ENCODE data around the gene P2RY2. TPM values are rescaled to one million over a fixed set of nuclear protein-coding genes. Genes with fewer than 3 reads are reported as not detected.

The P2RY2 gene
- total RNA-seq, 1 experiment from 2014 or later, result 2.9 TPM

- DNase-seq (ENCODE audit: low read depth, low spot score), result no peak
- Histone ChIP-seq H3K4me1 (ENCODE audit: control insufficient read depth in 1 of 2, insufficient read depth in 2 of 2, low read length in 2 of 2) (peaks cover 12 to 59% of the 10 kb centered on the region in 2 experiments; a peak in 3 of 4 replicates), H3K79me2 (ENCODE audit: insufficient read depth, low read length) (no peaks in the 10 kb centered on the region), H3K27me3 (ENCODE audit: insufficient read depth, low read length) (no peaks in the 10 kb centered on the region), H3K9ac (ENCODE audit: low read length) (no peak overlapping the region), H3K9me3 (ENCODE audit: control insufficient read depth in 1 of 2, insufficient read depth in 1 of 2, low read depth in 1 of 2, low read length in 2 of 2) (no peaks in the 10 kb centered on the region), H4K20me1 (ENCODE audit: insufficient read depth) (no peaks in the 10 kb centered on the region), H3K4me2 (ENCODE audit: low read length) (no peak overlapping the region), H3K9me2 (ENCODE audit: insufficient read depth) (no peaks in the 10 kb centered on the region), H2AFZ (ENCODE audit: low read depth, low read length, poor library complexity, severe bottlenecking) (no peak overlapping the region), H3K36me3 (ENCODE audit: control insufficient read depth in 1 of 2, insufficient read depth in 2 of 2, low read length in 2 of 2) (no peaks in the 10 kb centered on the region), H3K4me3 (replicated peaks in 1 of 2; ENCODE audit: low read depth in 1 of 2, low read length in 2 of 2) (no peak overlapping the region), H3K27ac (ENCODE audit: low read depth, low read length) (no peak overlapping the region)
- POLR2A ChIA-PET, result no interaction called here
- ATAC-seq, result no peak
- RAD21 ChIA-PET (ENCODE audit: low non-redundant PET in 1 of 2, low total read pairs in 2 of 2, uncharacterized antibody in 2 of 2, unreplicated experiment in 2 of 2), result no interaction called here
- TF ChIP-seq, protein P1, sequence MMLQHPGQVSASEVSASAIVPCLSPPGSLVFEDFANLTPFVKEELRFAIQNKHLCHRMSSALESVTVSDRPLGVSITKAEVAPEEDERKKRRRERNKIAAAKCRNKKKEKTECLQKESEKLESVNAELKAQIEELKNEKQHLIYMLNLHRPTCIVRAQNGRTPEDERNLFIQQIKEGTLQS (IDR thresholded peaks at IDR 0.05), result no peak
- no peak for TF ChIP-seq EZH2 (IDR thresholded peaks at IDR 0.05)
- TF ChIP-seq ZNF274 (IDR thresholded peaks at IDR 0.05; ENCODE audit: low read depth, low read length), result no peak
- no peak for TF ChIP-seq TCF7L2 (IDR thresholded peaks at IDR 0.05; ENCODE audit: borderline replicate concordance, extremely low read depth, insufficient read depth, insufficient read length)
- no peak for TF ChIP-seq SIN3A (IDR thresholded peaks at IDR 0.05; ENCODE audit: low read depth)
- TF ChIP-seq JUND (IDR thresholded peaks at IDR 0.05), result no peak
- TF ChIP-seq, protein P2, sequence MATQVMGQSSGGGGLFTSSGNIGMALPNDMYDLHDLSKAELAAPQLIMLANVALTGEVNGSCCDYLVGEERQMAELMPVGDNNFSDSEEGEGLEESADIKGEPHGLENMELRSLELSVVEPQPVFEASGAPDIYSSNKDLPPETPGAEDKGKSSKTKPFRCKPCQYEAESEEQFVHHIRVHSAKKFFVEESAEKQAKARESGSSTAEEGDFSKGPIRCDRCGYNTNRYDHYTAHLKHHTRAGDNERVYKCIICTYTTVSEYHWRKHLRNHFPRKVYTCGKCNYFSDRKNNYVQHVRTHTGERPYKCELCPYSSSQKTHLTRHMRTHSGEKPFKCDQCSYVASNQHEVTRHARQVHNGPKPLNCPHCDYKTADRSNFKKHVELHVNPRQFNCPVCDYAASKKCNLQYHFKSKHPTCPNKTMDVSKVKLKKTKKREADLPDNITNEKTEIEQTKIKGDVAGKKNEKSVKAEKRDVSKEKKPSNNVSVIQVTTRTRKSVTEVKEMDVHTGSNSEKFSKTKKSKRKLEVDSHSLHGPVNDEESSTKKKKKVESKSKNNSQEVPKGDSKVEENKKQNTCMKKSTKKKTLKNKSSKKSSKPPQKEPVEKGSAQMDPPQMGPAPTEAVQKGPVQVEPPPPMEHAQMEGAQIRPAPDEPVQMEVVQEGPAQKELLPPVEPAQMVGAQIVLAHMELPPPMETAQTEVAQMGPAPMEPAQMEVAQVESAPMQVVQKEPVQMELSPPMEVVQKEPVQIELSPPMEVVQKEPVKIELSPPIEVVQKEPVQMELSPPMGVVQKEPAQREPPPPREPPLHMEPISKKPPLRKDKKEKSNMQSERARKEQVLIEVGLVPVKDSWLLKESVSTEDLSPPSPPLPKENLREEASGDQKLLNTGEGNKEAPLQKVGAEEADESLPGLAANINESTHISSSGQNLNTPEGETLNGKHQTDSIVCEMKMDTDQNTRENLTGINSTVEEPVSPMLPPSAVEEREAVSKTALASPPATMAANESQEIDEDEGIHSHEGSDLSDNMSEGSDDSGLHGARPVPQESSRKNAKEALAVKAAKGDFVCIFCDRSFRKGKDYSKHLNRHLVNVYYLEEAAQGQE (IDR thresholded peaks at IDR 0.05; ENCODE audit: low read depth), result no peak
- no peak for TF ChIP-seq FOSL1 (IDR thresholded peaks at IDR 0.05; ENCODE audit: low read depth)
- TF ChIP-seq SP1 (IDR thresholded peaks at IDR 0.05; ENCODE audit: low read depth), result no peak
- TF ChIP-seq, protein P3, sequence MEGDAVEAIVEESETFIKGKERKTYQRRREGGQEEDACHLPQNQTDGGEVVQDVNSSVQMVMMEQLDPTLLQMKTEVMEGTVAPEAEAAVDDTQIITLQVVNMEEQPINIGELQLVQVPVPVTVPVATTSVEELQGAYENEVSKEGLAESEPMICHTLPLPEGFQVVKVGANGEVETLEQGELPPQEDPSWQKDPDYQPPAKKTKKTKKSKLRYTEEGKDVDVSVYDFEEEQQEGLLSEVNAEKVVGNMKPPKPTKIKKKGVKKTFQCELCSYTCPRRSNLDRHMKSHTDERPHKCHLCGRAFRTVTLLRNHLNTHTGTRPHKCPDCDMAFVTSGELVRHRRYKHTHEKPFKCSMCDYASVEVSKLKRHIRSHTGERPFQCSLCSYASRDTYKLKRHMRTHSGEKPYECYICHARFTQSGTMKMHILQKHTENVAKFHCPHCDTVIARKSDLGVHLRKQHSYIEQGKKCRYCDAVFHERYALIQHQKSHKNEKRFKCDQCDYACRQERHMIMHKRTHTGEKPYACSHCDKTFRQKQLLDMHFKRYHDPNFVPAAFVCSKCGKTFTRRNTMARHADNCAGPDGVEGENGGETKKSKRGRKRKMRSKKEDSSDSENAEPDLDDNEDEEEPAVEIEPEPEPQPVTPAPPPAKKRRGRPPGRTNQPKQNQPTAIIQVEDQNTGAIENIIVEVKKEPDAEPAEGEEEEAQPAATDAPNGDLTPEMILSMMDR (IDR thresholded peaks at IDR 0.05 in 2 of 3, conservative IDR thresholded peaks at IDR 0.05 in 1 of 3; ENCODE audit: borderline replicate concordance in 1 of 3, insufficient read depth in 1 of 3, low read depth in 2 of 3, low read length in 2 of 3), result no peak
- no peak for TF ChIP-seq ZFX (IDR thresholded peaks at IDR 0.05)
- BruUV-seq (replicated peaks), result no TSS peak
- intact Hi-C loops (cut with micrococcal nuclease), result no loop called here
- CTCF ChIA-PET, result no interaction called here
Measured at GRCh38 chr11:73189315-73189714, 28.8 kb upstream of the P2RY2 start.

Measured in HCT116 (cell line).